HepG2 (cell line): ENCODE results near the gene TEX19. TPM values are rescaled to one million over a fixed set of nuclear protein-coding genes. Genes with fewer than 3 reads are reported as not detected.
A peak's percentile ranks its signal among the peaks of the same experiment; 100 is the strongest.

Source experiments
- BRD4 ChIP-seq: sonication (generic); formaldehyde crosslinking; IDR thresholded peaks from 2 replicates; pipeline ENCODE4 v1.4.0; 2020; ENCODE audit warnings: missing genetic modification reagents
- MTA1 ChIP-seq: sonication (generic); formaldehyde crosslinking; IDR thresholded peaks from 2 replicates; pipeline ENCODE4 v1.4.0; 2020; ENCODE audit warnings: missing genetic modification reagents, mild to moderate bottlenecking, borderline replicate concordance
- RBFOX2 ChIP-seq: fragments of 200-400 bp; formaldehyde crosslinking; IDR thresholded peaks from 2 replicates; pipeline ENCODE4 v1.6.1; 2017; ENCODE audit warnings: low read depth, mild to moderate bottlenecking, low read length
- SP1 ChIP-seq, 2 experiments: fragments of 450-650 bp in 1 of 2; sonication (generic) in 1 of 2; formaldehyde crosslinking in 1 of 2; IDR thresholded peaks; 2 replicates each; pipeline versions ENCODE4 v1.4.0 to v1.6.1; 2016 to 2020; ENCODE audit warnings: missing genetic modification reagents in 1 of 2
- ZNF296 ChIP-seq: sonication (generic); formaldehyde crosslinking; conservative IDR thresholded peaks from 2 replicates; pipeline ENCODE4 v1.5.0; 2020; ENCODE audit warnings: mild to moderate bottlenecking, missing genetic modification reagents
- ZNF317 ChIP-seq: sonication (generic); formaldehyde crosslinking; IDR thresholded peaks from 2 replicates; pipeline ENCODE4 v1.5.0; 2020; ENCODE audit warnings: mild to moderate bottlenecking, missing genetic modification reagents
- ZNF333 ChIP-seq: sonication (generic); formaldehyde crosslinking; IDR thresholded peaks from 2 replicates; pipeline ENCODE4 v1.4.0; 2020; ENCODE audit warnings: mild to moderate bottlenecking, missing genetic modification reagents, borderline replicate concordance
- ZNF577 ChIP-seq: sonication (generic); formaldehyde crosslinking; IDR thresholded peaks from 2 replicates; pipeline ENCODE4 v1.4.0; 2020; ENCODE audit warnings: mild to moderate bottlenecking, low read depth, missing genetic modification reagents, borderline replicate concordance
- ZNF605 ChIP-seq: sonication (generic); formaldehyde crosslinking; IDR thresholded peaks from 2 replicates; pipeline ENCODE4 v1.8.0; 2022; ENCODE audit warnings: mild to moderate bottlenecking, missing genetic modification reagents
- polyA plus RNA-seq, 8 experiments: library from polyadenylated mRNA; depleted of rRNA in 3 of 8; stranded (reverse) in 7 of 8; unstranded in 1 of 8; fragments of >200 nt; fragmentation: Illumina TruSeq in 4 of 8; extraction: Trizol in 4 of 8; gene quantifications; 2 replicates each; pipeline versions ENCODE4 v1.2.1 to v1.2.3, GENCODE V29; 2011 to 2016; ENCODE audit warnings: low read depth in 4 of 8, missing spikeins in 1 of 8, mixed read lengths in 1 of 8; ENCODE audit not compliant: insufficient read depth in 1 of 8
- total RNA-seq, 5 experiments: library from RNA; depleted of rRNA; stranded (reverse); fragments of >200 nt; fragmentation: Illumina TruSeq; extraction: Trizol; gene quantifications; 2 replicates each; pipeline ENCODE4 v1.2.3, GENCODE V29; 2016; ENCODE audit warnings: low read depth in 1 of 5
- TF ChIP-seq, protein P1 (sequence below), 2 experiments: sonication (generic) in 1 of 2; formaldehyde crosslinking in 1 of 2; IDR thresholded peaks; 2 replicates each; pipeline versions ENCODE4 v1.5.1 to v1.6.1; 2011 to 2020; ENCODE audit warnings: borderline replicate concordance in 1 of 2, low read depth in 1 of 2, low read length in 1 of 2, mild to moderate bottlenecking in 1 of 2, missing genetic modification reagents in 1 of 2, moderate library complexity in 1 of 2
- TF ChIP-seq, protein P2 (sequence below): sonication (generic); formaldehyde crosslinking; IDR thresholded peaks from 2 replicates; pipeline ENCODE4 v1.4.0; 2020; ENCODE audit warnings: mild to moderate bottlenecking, missing genetic modification reagents
- TF ChIP-seq, protein P3 (sequence below): sonication (generic); formaldehyde crosslinking; IDR thresholded peaks from 2 replicates; pipeline ENCODE4 v1.5.1; 2020; ENCODE audit warnings: mild to moderate bottlenecking, missing genetic modification reagents, moderate library complexity

The TEX19 gene
- total and polyA plus RNA-seq, 2 of the 13 experiments (the other 11 are each of a cell fraction or from before 2014, with no cell fraction given), result 1.3 to 6.0 TPM

DNA sequence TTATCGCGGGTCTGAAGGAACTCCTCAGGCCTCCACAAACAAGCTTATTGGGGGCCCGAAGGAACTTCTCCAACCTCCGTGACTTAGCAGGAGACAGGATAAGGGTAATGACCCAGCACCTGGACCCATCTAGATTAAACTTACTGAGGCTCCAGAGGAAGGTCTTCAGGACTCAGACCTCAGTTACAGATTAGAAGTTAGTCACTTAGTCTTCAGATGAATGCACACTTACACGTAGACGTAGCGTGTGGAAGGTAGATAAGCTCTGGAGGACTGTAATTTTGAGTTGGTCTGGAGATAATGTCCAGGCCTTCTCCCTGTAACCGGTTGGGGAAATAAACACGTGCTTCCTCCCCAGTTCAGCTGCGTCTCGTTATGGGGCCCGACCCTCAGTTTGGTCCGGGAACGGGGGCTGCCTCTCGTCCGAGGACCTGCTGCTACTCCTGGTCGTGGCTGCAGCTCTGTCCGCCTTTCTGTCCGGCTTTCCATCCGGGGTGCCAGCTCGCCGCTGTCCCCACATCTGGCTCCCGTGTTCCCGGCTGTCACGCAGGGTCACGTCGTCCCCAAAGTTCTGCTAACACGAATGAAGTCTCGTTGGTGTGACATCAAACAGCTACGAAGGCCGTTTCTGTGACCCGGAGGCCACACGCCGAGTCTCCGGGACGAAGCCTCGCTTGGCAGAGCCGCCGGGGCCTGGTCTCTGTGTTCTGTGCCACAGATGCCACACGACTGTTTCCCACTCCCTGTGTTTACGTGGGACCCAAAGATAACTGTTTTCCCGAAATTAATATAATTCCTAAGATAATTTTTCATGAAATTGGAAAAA lies 13.7 kb upstream of the TEX19 start (continued):
- TF ChIP-seq, protein P1, sequence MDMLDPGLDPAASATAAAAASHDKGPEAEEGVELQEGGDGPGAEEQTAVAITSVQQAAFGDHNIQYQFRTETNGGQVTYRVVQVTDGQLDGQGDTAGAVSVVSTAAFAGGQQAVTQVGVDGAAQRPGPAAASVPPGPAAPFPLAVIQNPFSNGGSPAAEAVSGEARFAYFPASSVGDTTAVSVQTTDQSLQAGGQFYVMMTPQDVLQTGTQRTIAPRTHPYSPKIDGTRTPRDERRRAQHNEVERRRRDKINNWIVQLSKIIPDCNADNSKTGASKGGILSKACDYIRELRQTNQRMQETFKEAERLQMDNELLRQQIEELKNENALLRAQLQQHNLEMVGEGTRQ (IDR thresholded peaks at IDR 0.05; ENCODE audit: low read depth, low read length), result no peak; the same call in 1 of the 2 replicates
- TF ChIP-seq, protein P1 (CRISPR knock-in tag; IDR thresholded peaks at IDR 0.05; ENCODE audit: borderline replicate concordance), result no peak
- TF ChIP-seq ZNF296 (CRISPR knock-in tag) (0 out of 2 replicates have a peak, but pooled peaks have one; percentile 6), ZNF577 (CRISPR knock-in tag) (no peak), ZNF333 (CRISPR knock-in tag) (peak; percentile 61; the same call in 1 of the 2 replicates), ZNF605 (CRISPR knock-in tag) (0 out of 2 replicates have a peak, but pooled peaks have one; percentile 8), SP1 (IDR thresholded peaks at IDR 0.05) (no peak), SP1 (CRISPR knock-in tag; IDR thresholded peaks at IDR 0.05) (0 out of 2 replicates have a peak, but pooled peaks have one; percentile 5), MTA1 (CRISPR knock-in tag) (peak; percentile 48; the same call in 1 of the 2 replicates), BRD4 (CRISPR knock-in tag) (peak; percentile 9; the same call in 1 of the 2 replicates), ZNF317 (CRISPR knock-in tag) (no peak), RBFOX2 (peak; percentile 76)
- TF ChIP-seq, protein P2, sequence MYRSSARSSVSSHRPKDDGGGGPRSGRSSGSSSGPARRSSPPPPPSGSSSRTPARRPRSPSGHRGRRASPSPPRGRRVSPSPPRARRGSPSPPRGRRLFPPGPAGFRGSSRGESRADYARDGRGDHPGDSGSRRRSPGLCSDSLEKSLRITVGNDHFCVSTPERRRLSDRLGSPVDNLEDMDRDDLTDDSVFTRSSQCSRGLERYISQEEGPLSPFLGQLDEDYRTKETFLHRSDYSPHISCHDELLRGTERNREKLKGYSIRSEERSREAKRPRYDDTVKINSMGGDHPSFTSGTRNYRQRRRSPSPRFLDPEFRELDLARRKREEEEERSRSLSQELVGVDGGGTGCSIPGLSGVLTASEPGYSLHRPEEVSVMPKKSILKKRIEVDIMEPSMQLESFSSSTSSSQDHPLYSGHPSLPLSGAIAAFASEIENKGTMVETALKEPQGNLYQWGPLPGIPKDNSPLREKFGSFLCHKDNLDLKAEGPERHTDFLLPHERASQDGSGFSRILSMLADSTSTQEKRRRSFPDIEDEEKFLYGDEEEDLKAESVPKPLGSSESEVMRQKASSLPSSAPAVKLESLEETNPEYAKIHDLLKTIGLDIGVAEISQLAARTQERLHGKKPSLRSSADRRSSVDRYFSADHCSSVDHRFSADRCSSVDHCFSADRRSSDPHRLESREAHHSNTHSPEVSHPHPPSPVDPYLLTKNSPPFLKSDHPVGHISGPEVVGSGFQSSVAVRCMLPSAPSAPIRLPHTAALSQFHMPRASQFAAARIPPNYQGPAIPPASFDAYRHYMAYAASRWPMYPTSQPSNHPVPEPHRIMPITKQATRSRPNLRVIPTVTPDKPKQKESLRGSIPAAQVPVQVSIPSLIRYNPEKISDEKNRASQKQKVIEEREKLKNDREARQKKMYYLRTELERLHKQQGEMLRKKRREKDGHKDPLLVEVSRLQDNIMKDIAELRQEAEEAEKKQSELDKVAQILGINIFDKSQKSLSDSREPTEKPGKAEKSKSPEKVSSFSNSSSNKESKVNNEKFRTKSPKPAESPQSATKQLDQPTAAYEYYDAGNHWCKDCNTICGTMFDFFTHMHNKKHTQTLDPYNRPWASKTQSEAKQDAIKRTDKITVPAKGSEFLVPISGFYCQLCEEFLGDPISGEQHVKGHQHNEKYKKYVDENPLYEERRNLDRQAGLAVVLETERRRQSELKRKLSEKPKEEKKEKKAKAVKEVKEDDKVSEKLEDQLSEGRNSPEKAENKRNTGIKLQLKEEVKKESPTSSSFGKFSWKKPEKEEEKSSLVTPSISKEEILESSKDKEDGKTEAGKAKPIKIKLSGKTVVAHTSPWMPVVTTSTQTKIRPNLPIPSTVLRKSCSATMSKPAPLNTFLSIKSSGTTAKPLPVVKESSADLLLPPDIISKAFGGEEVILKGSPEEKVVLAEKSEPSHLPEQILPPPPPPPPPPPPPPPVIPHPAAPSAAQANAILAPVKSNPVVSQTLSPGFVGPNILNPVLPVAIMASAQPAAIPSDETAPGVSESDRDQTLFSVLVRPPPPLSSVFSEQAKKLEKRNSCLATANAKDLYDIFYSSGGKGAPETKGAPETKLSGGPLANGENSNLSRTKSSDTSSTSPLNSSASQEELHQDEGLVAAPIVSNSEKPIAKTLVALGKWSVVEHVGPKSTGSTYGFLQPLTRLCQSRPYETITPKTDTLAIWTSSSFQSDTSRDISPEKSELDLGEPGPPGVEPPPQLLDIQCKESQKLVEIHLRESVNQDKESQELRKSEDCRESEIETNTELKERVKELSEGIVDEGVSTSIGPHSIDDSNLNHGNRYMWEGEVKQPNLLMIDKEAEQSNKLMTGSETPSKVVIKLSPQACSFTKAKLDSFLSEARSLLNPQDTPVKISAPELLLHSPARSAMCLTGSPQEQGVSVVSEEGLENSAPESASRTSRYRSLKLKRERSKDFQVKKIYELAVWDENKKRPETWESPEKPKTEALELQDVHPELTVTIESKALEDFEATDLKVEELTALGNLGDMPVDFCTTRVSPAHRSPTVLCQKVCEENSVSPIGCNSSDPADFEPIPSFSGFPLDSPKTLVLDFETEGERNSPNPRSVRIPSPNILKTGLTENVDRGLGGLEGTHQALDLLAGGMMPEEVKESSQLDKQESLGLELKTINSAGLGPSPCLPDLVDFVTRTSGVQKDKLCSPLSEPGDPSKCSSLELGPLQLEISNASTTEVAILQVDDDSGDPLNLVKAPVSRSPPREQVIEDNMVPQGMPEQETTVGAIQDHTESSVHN, result no peak
- TF ChIP-seq, protein P3, sequence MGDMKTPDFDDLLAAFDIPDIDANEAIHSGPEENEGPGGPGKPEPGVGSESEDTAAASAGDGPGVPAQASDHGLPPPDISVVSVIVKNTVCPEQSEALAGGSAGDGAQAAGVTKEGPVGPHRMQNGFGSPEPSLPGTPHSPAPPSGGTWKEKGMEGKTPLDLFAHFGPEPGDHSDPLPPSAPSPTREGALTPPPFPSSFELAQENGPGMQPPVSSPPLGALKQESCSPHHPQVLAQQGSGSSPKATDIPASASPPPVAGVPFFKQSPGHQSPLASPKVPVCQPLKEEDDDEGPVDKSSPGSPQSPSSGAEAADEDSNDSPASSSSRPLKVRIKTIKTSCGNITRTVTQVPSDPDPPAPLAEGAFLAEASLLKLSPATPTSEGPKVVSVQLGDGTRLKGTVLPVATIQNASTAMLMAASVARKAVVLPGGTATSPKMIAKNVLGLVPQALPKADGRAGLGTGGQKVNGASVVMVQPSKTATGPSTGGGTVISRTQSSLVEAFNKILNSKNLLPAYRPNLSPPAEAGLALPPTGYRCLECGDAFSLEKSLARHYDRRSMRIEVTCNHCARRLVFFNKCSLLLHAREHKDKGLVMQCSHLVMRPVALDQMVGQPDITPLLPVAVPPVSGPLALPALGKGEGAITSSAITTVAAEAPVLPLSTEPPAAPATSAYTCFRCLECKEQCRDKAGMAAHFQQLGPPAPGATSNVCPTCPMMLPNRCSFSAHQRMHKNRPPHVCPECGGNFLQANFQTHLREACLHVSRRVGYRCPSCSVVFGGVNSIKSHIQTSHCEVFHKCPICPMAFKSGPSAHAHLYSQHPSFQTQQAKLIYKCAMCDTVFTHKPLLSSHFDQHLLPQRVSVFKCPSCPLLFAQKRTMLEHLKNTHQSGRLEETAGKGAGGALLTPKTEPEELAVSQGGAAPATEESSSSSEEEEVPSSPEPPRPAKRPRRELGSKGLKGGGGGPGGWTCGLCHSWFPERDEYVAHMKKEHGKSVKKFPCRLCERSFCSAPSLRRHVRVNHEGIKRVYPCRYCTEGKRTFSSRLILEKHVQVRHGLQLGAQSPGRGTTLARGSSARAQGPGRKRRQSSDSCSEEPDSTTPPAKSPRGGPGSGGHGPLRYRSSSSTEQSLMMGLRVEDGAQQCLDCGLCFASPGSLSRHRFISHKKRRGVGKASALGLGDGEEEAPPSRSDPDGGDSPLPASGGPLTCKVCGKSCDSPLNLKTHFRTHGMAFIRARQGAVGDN (CRISPR knock-in tag), result peak; percentile 74
